Keratinocyte (primary cell): Measurements from ENCODE around the gene PSMC4. TPM values are rescaled to one million over a fixed set of nuclear protein-coding genes. Genes with fewer than 3 reads are reported as not detected.

Experiments
- DNase-seq: peaks from one replicate; pipeline ENCODE4 v3.0.0-alpha.2; 2011; ENCODE audit warnings: low read depth, missing footprints, low spot score
- FAIRE-seq: peaks from 2 replicates; lab custom pipeline; 2011; peaks lifted over from hg19 to GRCh38; lab: Jason Lieb, UNC
- H2AFZ ChIP-seq: 2 replicates; pipeline ENCODE4 v1.6.0; 2012; ENCODE audit warnings: low read length, control low read depth, inconsistent platforms; ENCODE audit not compliant: control insufficient read depth
- H3K27ac ChIP-seq: 2 replicates; pipeline ENCODE4 v1.5.1; 2011; ENCODE audit warnings: low read length; ENCODE audit not compliant: control insufficient read depth, insufficient read depth
- H3K27me3 ChIP-seq: 3 replicates; pipeline ENCODE4 v1.6.0; 2011; ENCODE audit warnings: low read length; ENCODE audit not compliant: control insufficient read depth, insufficient read depth; ENCODE audit errors: extremely low read depth
- H3K36me3 ChIP-seq, 2 experiments: 2 replicates in 1 of 2; 3 replicates in 1 of 2; pipeline ENCODE4 v1.5.1; 2011; ENCODE audit warnings: low read length in 2 of 2, mild to moderate bottlenecking in 1 of 2; ENCODE audit not compliant: control insufficient read depth in 2 of 2, insufficient read depth in 2 of 2; ENCODE audit errors: extremely low read depth in 1 of 2
- H3K4me1 ChIP-seq: 3 replicates; pipeline ENCODE4 v1.5.1; 2011; ENCODE audit warnings: low read length; ENCODE audit not compliant: control insufficient read depth, insufficient read depth; ENCODE audit errors: extremely low read depth
- H3K4me2 ChIP-seq: 3 replicates; pipeline ENCODE4 v1.6.0; 2011; ENCODE audit warnings: low read depth, low read length; ENCODE audit not compliant: control insufficient read depth, insufficient read depth; ENCODE audit errors: extremely low read depth
- H3K4me3 ChIP-seq, 3 experiments: fragments of 200-600 bp in 1 of 3; sonication (generic) in 1 of 3; 2 replicates in 2 of 3; 3 replicates in 1 of 3; pipeline ENCODE4 v1.5.1; 2011 to 2016; ENCODE audit warnings: low read length in 3 of 3, mild to moderate bottlenecking in 3 of 3, control low read depth in 2 of 3, inconsistent platforms in 1 of 3, low read depth in 1 of 3, mixed read lengths in 1 of 3, mixed run types in 1 of 3, moderate library complexity in 1 of 3; ENCODE audit not compliant: control insufficient read depth in 2 of 3, insufficient read depth in 2 of 3; ENCODE audit errors: extremely low read depth in 1 of 3
- H3K79me2 ChIP-seq: 2 replicates; pipeline ENCODE4 v1.6.0; 2012; ENCODE audit warnings: low read length; ENCODE audit not compliant: control insufficient read depth, insufficient read depth
- H3K9ac ChIP-seq: 3 replicates; pipeline ENCODE4 v1.6.0; 2011; ENCODE audit warnings: low read length; ENCODE audit not compliant: control insufficient read depth, insufficient read depth; ENCODE audit errors: extremely low read depth
- H3K9me1 ChIP-seq: 3 replicates; pipeline ENCODE4 v1.6.0; 2011; ENCODE audit warnings: low read length; ENCODE audit not compliant: control insufficient read depth, insufficient read depth; ENCODE audit errors: extremely low read depth
- H3K9me3 ChIP-seq: 2 replicates; pipeline ENCODE4 v1.5.1; 2012; ENCODE audit warnings: low read depth, low read length; ENCODE audit not compliant: control insufficient read depth
- H4K20me1 ChIP-seq: 3 replicates; pipeline ENCODE4 v1.6.0; 2011; ENCODE audit warnings: low read length; ENCODE audit not compliant: control insufficient read depth, insufficient read depth; ENCODE audit errors: extremely low read depth
- CTCF ChIP-seq, 3 experiments: IDR thresholded peaks in 1 of 3; conservative IDR thresholded peaks in 1 of 3; optimal IDR thresholded peaks in 1 of 3; 2 replicates in 2 of 3; 3 replicates in 1 of 3; pipeline versions ENCODE3 to v1.5.1; 2011; ENCODE audit warnings: low read length in 3 of 3, mild to moderate bottlenecking in 3 of 3, moderate library complexity in 2 of 3, control low read depth in 1 of 3, inconsistent platforms in 1 of 3; ENCODE audit not compliant: insufficient read depth in 2 of 3; ENCODE audit errors: extremely low read depth in 1 of 3
- EZH2 ChIP-seq: IDR thresholded peaks from one replicate; pipeline ENCODE4 v1.6.1; 2012; ENCODE audit warnings: inconsistent platforms, mild to moderate bottlenecking, low read length, moderate library complexity
- dilution Hi-C: fragments of 300-500 bp; cut with MboI; formaldehyde crosslinking; loops from one replicate; pipeline ENCODE4 v1.7.0; 2020; ENCODE audit warnings: low sequenced_read_pairs; ENCODE audit not compliant: extremely low pct_ligation_motif_present
- polyA plus RNA-seq, 5 experiments: library from polyadenylated mRNA; depleted of rRNA in 3 of 5; stranded (reverse) in 3 of 5; stranded (forward) in 1 of 5; unstranded in 1 of 5; fragments of >200 nt; gene quantifications; 1 replicate in 1 of 5; 2 replicates in 3 of 5; 3 replicates in 1 of 5; pipeline versions ENCODE4 v1.2.1 to v1.2.3, GENCODE V29; 2011 to 2012; ENCODE audit warnings: missing spikeins in 2 of 5, low read depth in 1 of 5, low replicate concordance in 1 of 5

The PSMC4 gene
- polyA plus RNA-seq, 1 donor (not counting 4 experiments of a cell fraction or from before 2014, with no cell fraction given): 74.1 TPM

- no peak for FAIRE-seq
- Histone ChIP-seq H3K4me1 (peaks cover 10% of the 10 kb centered on the region), H4K20me1 (no peaks in the 10 kb centered on the region), H3K36me3 (no peaks in the 10 kb centered on the region), H3K4me2 (peak overlapping the region; percentile 45), H3K9me3 (no peaks in the 10 kb centered on the region), H3K79me2 (no peaks in the 10 kb centered on the region), H3K9ac (no peak overlapping the region), H3K4me3 (no peak overlapping the region), H3K27ac (no peak overlapping the region), H3K27me3 (no peaks in the 10 kb centered on the region), H3K9me1 (no peaks in the 10 kb centered on the region), H2AFZ (no peak overlapping the region)
- DNase-seq: no peak
- dilution Hi-C loops: no loop called here
- TF ChIP-seq CTCF (optimal IDR thresholded peaks at IDR 0.05 in 1 of 3, IDR thresholded peaks at IDR 0.05 in 1 of 3, conservative IDR thresholded peaks at IDR 0.05 in 1 of 3; ENCODE audit: extremely low read depth in 1 of 3, insufficient read depth in 2 of 3, low read length in 3 of 3) (no peak), EZH2 (no peak)
These were observed 29.2 kb upstream of the PSMC4 start for GRCh38 chr19:39941615-39942365.

- dilution Hi-C loops: no loop called here
- DNase-seq (no peak), FAIRE-seq (no peak)
- Histone ChIP-seq H3K9me1 (no peaks in the 10 kb centered on the region), H3K4me1 (peaks cover 10% of the 10 kb centered on the region), H3K9me3 (no peaks in the 10 kb centered on the region), H3K27me3 (no peaks in the 10 kb centered on the region), H3K79me2 (no peaks in the 10 kb centered on the region), H3K27ac (no peak overlapping the region), H4K20me1 (no peaks in the 10 kb centered on the region), H3K4me2 (no peak overlapping the region), H2AFZ (no peak overlapping the region), H3K36me3 (no peaks in the 10 kb centered on the region), H3K9ac (no peak overlapping the region), H3K4me3 (no peak overlapping the region)
- TF ChIP-seq EZH2 (no peak), CTCF (optimal IDR thresholded peaks at IDR 0.05 in 1 of 3, IDR thresholded peaks at IDR 0.05 in 1 of 3, conservative IDR thresholded peaks at IDR 0.05 in 1 of 3; ENCODE audit: extremely low read depth in 1 of 3, insufficient read depth in 2 of 3, low read length in 3 of 3) (no peak)
These were observed 28.6 kb upstream of the PSMC4 start for GRCh38 chr19:39942366-39942730.
